Measurements from ENCODE around the gene SRSF12. TPM values are rescaled to one million over a fixed set of nuclear protein-coding genes. Genes with fewer than 3 reads are reported as not detected.

Gene SRSF12
- total RNA-seq, 3 donors from 2014 or later = 0.98 to 1.8 TPM; not detected in 1

GRCh38 chr6:89048288-89048923 lies 69.5 kb downstream of the SRSF12 start:
- TF ChIP-seq POLR2A (IDR thresholded peaks at IDR 0.05) (no peak), POLR2AphosphoS5 (IDR thresholded peaks at IDR 0.05) (no peak), CTCF (IDR thresholded peaks at IDR 0.05) (no peak)
- Histone ChIP-seq H3K27ac (peak overlapping the region in 1 of 2 donors; percentile 5), H3K9me3 (no peaks in the 10 kb centered on the region), H3K27me3 (no peaks in the 10 kb centered on the region), H3K4me3 (no peak overlapping the region), H3K36me3 (no peaks in the 10 kb centered on the region), H3K4me1 (peaks cover 0 to 10% of the 10 kb centered on the region in 2 donors)
- intact Hi-C loops (cut with DNase I; ENCODE audit: low total_unique reads) = loop anchor here (5.0 kb wide), 1 partner anchor 1646 kb away; no protein-coding TSS in a partner anchor
- DNase-seq (ENCODE audit: low spot score in 2 of 2) = no peak

- H3K4me1 ChIP-seq = peaks cover 0 to 10% of the 10 kb centered on the region in 2 donors
- TF ChIP-seq POLR2AphosphoS5 (IDR thresholded peaks at IDR 0.05) = no peak
- no peak for TF ChIP-seq CTCF (IDR thresholded peaks at IDR 0.05)
- no peak for TF ChIP-seq POLR2A (IDR thresholded peaks at IDR 0.05)
- H3K27me3 ChIP-seq = no peaks in the 10 kb centered on the region
- intact Hi-C loops (cut with DNase I; ENCODE audit: low total_unique reads) = loop anchor here (5.0 kb wide), 1 partner anchor 1645 kb away; no protein-coding TSS in a partner anchor
- H3K36me3 ChIP-seq = no peaks in the 10 kb centered on the region
- no peak overlapping the region for H3K27ac ChIP-seq
- H3K4me3 ChIP-seq = no peak overlapping the region
- no peaks in the 10 kb centered on the region for H3K9me3 ChIP-seq
- no peak for DNase-seq (ENCODE audit: low spot score in 2 of 2)
Observed at GRCh38 chr6:89047473-89047872, 70.4 kb downstream of the SRSF12 start.

Other genes with a start within 250 kb of the SRSF12 start
- gene RNGTT, start 154.5 kb downstream of the SRSF12 start, total RNA-seq = 10 to 100 TPM in 2 of 3 donors, 1 to 10 TPM in 1; 9.1 to 30.3 (median 22.6) TPM
- 100 to 1,000 TPM; 221 to 290 (median 230) TPM for gene PNRC1, start 37.3 kb downstream of the SRSF12 start, total RNA-seq
- gene PM20D2, start 28.0 kb upstream of the SRSF12 start, total RNA-seq = 10 to 100 TPM in 2 of 3 donors, 1 to 10 TPM in 1; 3.7 to 22.5 (median 21.3) TPM
- not detected for gene GABRR1, start 99.3 kb upstream of the SRSF12 start, total RNA-seq
- 1 to 10 TPM in 2 of 3 donors, under 1 TPM in 1; 0.32 to 3.3 (median 2.3) TPM for gene GABRR2, start 197.2 kb upstream of the SRSF12 start, total RNA-seq
- gene UBE2J1, start 234.7 kb upstream of the SRSF12 start, total RNA-seq = 10 to 100 TPM; 23.4 to 40.1 (median 34.4) TPM